ENCODE results near the gene PCDHGA7. TPM values are rescaled to one million over a fixed set of nuclear protein-coding genes. Genes with fewer than 3 reads are reported as not detected.
"Not testable (repeated sequence)": the region's sequence is repeated elsewhere in the genome, so short reads cannot be mapped to it uniquely, and the experiment has no call there.

The PCDHGA7 gene
- 6.3 TPM for total RNA-seq (ENCODE audit: unreplicated experiment)
- long read RNA-seq = 0 reads

GRCh38 chr5:141382469-141383294 lies at the start of gene PCDHGA7:
TSS of gene PCDHGA7 (plus strand) at chr5:141382742. CDS start at chr5:141382900, 158 bp downstream.
- H3K4me1 Mint-ChIP-seq (ENCODE audit: unreplicated experiment) = no peaks in the 10 kb centered on the region
- DNase-seq (ENCODE audit: low spot score) = no peak
- H3K27ac Mint-ChIP-seq (ENCODE audit: unreplicated experiment) = no peak within 1 kb of the TSS
- no peak for TF ChIP-seq CTCF (IDR thresholded peaks at IDR 0.05; ENCODE audit: unreplicated experiment)
- H3K36me3 Mint-ChIP-seq (ENCODE audit: low read depth, unreplicated experiment) = peaks cover 52% of the 10 kb centered on the region
- peaks cover 22% of the 10 kb centered on the region for H3K9me3 Mint-ChIP-seq (ENCODE audit: unreplicated experiment)
- peaks cover 4% of the 10 kb centered on the region for H3K27me3 Mint-ChIP-seq (ENCODE audit: unreplicated experiment)
- H3K4me3 Mint-ChIP-seq (ENCODE audit: unreplicated experiment) = peak within 1 kb of the TSS; percentile 89

GRCh38 chr5:141338538-141339306 lies 43.8 kb upstream of the PCDHGA7 start, which contains the start of gene PCDHGA2:
TSS of gene PCDHGA2 (plus strand) at chr5:141338760.
- peaks cover 4% of the 10 kb centered on the region for H3K27me3 Mint-ChIP-seq (ENCODE audit: unreplicated experiment)
- no peaks in the 10 kb centered on the region for H3K4me1 Mint-ChIP-seq (ENCODE audit: unreplicated experiment)
- H3K36me3 Mint-ChIP-seq (ENCODE audit: low read depth, unreplicated experiment) = peaks cover 22% of the 10 kb centered on the region
- H3K27ac Mint-ChIP-seq (ENCODE audit: unreplicated experiment) = no peak within 1 kb of the TSS
- no peak within 1 kb of the TSS for H3K4me3 Mint-ChIP-seq (ENCODE audit: unreplicated experiment)
- peaks cover 30% of the 10 kb centered on the region for H3K9me3 Mint-ChIP-seq (ENCODE audit: unreplicated experiment)
- TF ChIP-seq CTCF (IDR thresholded peaks at IDR 0.05; ENCODE audit: unreplicated experiment) = no peak
- DNase-seq (ENCODE audit: low spot score) = no peak

GRCh38 chr5:141340781-141341354 lies 41.7 kb upstream of the PCDHGA7 start:
- H3K4me3 Mint-ChIP-seq (ENCODE audit: unreplicated experiment); H3K27me3 Mint-ChIP-seq (ENCODE audit: unreplicated experiment); DNase-seq (ENCODE audit: low spot score): not testable (repeated sequence)

GRCh38 chr5:141342773-141343172 lies 39.8 kb upstream of the PCDHGA7 start:
- no peak overlapping the region for H3K4me3 Mint-ChIP-seq (ENCODE audit: unreplicated experiment)
- peaks cover 9% of the 10 kb centered on the region for H3K27me3 Mint-ChIP-seq (ENCODE audit: unreplicated experiment)
- no peak for DNase-seq (ENCODE audit: low spot score)
- H3K4me1 Mint-ChIP-seq (ENCODE audit: unreplicated experiment) = no peaks in the 10 kb centered on the region
- TF ChIP-seq CTCF (IDR thresholded peaks at IDR 0.05; ENCODE audit: unreplicated experiment) = no peak
- H3K27ac Mint-ChIP-seq (ENCODE audit: unreplicated experiment) = no peak overlapping the region
- peaks cover 46% of the 10 kb centered on the region for H3K36me3 Mint-ChIP-seq (ENCODE audit: low read depth, unreplicated experiment)
- peaks cover 48% of the 10 kb centered on the region for H3K9me3 Mint-ChIP-seq (ENCODE audit: unreplicated experiment)

More at GRCh38 chr5:141340781-141341354, 41.7 kb upstream of the PCDHGA7 start:
- H3K9me3 Mint-ChIP-seq (ENCODE audit: unreplicated experiment) = peaks cover 38% of the 10 kb centered on the region
- H3K4me1 Mint-ChIP-seq (ENCODE audit: unreplicated experiment); H3K27ac Mint-ChIP-seq (ENCODE audit: unreplicated experiment): not testable (repeated sequence)
- H3K36me3 Mint-ChIP-seq (ENCODE audit: low read depth, unreplicated experiment) = peaks cover 35% of the 10 kb centered on the region

GRCh38 chr5:141343242-141343952 lies 39.1 kb upstream of the PCDHGA7 start, which contains the start of gene PCDHGA3:
TSS of gene PCDHGA3 (plus strand) at chr5:141343829. CDS start at chr5:141344034, 205 bp downstream.
- Mint-ChIP-seq H3K27ac (ENCODE audit: unreplicated experiment) (no peak within 1 kb of the TSS), H3K27me3 (ENCODE audit: unreplicated experiment) (peaks cover 9% of the 10 kb centered on the region), H3K9me3 (ENCODE audit: unreplicated experiment) (peaks cover 42% of the 10 kb centered on the region), H3K4me1 (ENCODE audit: unreplicated experiment) (no peaks in the 10 kb centered on the region), H3K4me3 (ENCODE audit: unreplicated experiment) (peak within 1 kb of the TSS; percentile 56), H3K36me3 (ENCODE audit: low read depth, unreplicated experiment) (peaks cover 46% of the 10 kb centered on the region)
- DNase-seq (ENCODE audit: low spot score) = no peak
- peak; percentile 23 for TF ChIP-seq CTCF (IDR thresholded peaks at IDR 0.05; ENCODE audit: unreplicated experiment)

All from endothelial cell (in vitro differentiated cells).